HG03095 (cell line): Measurements from ENCODE around the gene RALGAPA2.

Experiments used
- ATAC-seq: cut with Tn5 transposase; IDR thresholded peaks from one replicate; pipeline ENCODE4 v1.9.1; 2021; ENCODE audit warnings: moderate library complexity; ENCODE audit not compliant: unreplicated experiment

Gene RALGAPA2

DNA sequence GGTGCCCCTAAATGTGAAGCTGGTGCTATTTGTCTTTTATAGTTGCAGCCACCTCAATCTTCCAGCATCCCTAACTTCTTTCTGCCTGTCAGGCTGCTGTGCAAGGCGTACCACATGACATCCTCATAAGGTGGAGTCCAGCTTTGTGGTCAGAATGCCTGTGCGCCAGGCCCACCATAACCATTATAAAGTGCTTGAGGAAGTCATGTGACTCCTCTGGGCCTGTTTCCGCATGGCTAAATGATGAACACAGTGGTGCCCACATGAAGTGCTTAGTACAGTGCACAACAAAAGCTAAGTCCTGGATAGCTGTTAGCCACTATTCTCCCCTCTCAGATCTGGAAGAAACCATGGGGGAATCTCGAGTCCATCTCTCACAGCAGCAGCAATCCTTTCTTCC lies 268.9 kb downstream of the RALGAPA2 start:
- ATAC-seq = no peak

DNA sequence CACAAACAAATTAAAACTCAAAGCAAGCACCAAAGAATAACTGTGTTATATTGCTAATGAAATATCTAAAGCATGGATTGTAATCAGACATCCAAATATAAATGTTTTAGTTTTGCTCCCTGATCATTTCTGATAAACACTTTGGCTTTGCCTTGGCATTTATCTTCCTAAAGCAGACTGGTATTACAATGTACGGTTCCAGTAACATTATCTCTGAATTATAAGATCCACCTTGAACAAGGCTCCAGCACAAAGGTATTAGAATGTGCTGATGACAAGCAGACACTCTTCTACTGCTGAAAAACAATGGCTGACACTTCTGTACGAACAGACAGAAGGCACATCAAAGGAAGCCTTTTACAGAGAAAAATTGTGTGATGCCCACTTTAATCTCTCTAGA lies 270.0 kb downstream of the RALGAPA2 start:
- no peak for ATAC-seq

DNA sequence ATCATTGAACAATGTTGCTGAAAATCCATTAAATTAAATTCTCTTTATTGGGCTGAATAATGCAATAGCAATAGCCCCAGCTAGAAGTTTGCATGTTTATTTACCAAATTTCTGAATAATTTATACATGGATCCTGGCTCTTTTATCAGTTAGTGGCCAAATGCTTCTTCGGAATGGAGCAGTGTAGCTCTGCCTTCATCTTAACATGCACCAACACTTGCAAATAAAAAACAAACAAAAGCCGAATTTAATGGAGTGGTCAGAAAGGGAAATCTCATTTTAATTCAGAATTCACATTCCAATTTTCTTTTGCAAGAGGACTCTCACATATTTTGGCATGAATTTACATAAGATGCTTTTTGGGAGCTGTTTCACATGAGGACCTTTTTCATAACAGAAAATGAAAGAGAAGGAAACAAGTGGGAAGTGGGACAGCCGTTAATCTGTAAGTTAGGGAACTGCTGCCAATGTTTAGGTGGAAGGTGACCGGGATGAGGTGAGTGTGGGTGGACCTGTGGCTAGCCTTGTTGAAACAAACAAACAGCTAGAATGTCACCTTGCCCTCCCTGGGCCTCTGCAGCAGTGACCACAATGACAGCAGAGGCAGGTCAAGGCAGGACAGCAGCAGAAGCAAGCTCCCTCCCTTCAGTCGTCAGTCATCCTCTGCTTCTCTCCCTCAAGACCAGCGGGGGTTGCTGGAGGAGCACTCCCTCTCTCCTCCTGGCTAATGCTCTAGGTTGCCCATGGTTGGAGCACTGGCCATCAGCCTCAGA lies 271.4 kb downstream of the RALGAPA2 start:
- no peak for ATAC-seq

DNA sequence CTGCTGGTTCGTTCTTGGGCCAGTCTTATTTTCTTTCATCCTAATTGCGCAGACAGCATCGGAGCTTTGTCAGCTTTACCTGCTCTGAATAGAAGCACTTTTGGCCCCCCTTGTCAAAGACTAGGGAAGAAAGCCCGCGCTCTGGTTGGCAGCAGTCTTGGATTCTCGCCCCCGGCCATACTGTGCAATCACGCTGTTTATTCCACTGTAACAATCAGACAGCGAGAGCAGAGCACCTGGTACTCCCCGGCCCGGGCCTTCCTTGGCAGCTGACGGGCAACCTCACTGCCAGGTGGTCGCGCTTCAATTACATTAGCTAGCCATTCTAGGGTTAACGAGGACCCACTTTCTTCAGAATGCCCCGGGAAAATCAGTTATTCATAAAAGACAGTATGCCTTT lies 272.0 kb downstream of the RALGAPA2 start:
- no peak for ATAC-seq

DNA sequence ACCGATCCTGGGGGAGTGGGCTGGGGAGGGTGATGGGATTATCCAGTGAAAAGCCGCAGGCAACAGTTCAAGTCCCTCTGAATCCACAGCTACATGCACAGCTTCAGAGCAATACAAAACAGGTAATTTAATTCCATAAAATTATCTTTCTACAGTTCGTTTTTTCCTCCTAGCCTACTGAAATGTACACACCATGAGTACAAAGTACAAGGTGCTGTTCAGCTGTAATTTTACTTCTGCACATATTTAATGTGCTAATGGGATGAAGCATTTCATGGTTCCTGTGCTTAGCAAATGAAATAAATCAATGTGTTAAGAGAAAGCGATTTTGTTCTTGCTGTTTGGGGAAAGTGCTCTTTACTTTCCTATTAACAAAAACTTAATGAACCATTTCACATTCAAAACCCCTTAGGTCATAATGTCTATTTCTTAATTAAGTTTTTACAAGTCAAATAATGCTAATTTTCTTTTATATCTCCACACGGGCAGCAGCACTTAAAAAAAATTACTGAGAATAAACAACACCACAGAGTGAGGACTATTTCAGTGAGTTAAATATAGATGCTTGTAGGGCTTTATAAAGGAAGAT lies 272.7 kb downstream of the RALGAPA2 start:
- no peak for ATAC-seq

DNA sequence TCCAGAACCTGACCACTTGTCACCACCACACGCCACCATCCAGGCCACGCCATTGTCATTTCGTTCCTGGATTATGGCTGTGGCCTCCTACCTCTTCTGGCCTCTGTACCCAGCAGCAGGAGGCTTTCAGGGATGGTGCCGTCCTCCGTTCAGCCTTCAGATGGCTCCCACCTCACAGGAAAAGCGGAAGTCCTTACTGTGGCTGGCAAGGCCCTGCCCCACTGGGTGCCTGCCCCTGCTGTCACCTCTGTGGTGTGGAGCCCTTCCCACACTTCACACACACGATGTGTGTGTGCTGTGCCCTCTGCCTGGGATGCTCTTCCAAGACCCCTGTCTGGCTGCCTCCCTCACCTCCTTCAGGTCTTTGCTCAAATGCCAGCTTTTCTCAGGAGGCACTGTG lies 275.1 kb downstream of the RALGAPA2 start:
- no peak for ATAC-seq

GRCh38 chr20:20436689-20437088 lies 275.8 kb downstream of the RALGAPA2 start:
- no peak for ATAC-seq

GRCh38 chr20:20435453-20435852 lies 277.0 kb downstream of the RALGAPA2 start:
- no peak for ATAC-seq

DNA sequence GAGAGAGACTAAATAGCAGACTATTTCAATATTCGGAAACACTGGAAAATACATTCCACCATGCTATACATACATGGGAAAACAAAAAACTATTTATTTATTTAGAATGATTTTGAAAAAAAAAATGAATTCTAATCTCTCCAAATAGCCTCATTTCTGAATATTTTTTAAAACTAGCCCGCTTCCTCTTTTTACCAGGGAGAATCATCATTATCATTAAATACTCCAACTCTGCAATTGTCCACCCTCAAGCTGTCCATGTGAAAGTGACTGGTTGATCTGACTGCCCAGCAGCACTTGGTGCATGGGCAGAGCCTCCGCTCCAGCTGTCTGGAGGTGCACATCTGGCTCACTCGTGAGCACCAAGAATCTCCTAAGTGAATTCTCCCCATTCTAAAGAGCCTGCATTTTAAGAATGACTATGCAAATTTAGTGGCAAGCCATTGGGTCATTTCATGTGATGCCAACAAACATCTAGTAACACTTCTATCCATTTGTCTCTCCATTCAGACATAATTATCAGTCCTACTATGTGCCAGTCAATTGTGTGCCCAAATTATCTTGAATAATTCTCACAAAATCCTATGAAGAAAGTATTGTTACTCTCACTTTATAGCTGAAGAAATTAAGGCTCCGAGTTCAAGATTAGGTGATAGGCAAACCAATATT lies 279.7 kb downstream of the RALGAPA2 start:
- ATAC-seq = no peak

GRCh38 chr20:20430066-20430465 lies 282.4 kb downstream of the RALGAPA2 start:
- ATAC-seq = no peak

GRCh38 chr20:20428067-20428466 lies 284.4 kb downstream of the RALGAPA2 start:
- no peak for ATAC-seq

GRCh38 chr20:20427227-20427864 lies 285.1 kb downstream of the RALGAPA2 start:
- ATAC-seq = no peak

- no peak for ATAC-seq
Observed at GRCh38 chr20:20426655-20426907, 285.9 kb downstream of the RALGAPA2 start.

DNA sequence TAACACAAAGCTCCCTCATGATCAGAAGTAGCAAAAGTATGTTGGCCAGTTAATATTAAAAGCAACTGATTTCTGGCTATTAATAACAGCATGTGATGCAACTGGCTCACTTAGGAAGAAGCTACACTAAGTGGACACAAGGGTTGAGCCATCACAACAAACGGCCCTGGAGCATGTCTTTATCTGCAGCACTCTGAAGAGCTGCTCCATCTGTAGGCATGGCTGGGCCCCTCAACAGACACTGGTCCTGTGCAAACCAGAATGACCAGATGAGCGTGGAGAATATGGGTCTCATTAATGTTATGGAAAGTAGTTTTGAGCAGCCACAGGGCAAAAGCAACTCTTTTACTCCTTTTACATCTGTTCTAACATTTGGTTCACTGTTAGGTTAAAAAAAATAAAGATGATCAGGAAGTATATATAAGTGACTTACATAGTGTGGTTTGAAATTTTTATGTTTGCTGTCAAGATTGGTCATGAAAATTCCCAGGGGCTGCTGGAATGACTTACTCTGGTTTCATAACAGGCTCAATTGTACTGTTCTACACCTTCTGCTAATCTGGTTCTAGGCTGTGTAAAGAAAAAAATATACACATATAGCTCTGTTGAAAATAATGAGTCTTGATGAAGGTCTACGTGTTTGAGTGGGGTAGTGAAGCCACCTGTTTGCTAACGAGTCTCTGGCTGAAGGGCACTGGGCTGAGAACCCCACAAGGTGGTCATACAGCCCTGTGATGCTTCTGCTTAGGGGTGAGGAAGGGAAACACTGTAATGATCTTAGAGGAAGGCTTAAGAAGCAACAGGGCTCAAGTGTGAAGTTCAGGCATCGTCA lies 286.4 kb downstream of the RALGAPA2 start:
- no peak for ATAC-seq

GRCh38 chr20:20423117-20423516 lies 289.3 kb downstream of the RALGAPA2 start:
- ATAC-seq = no peak

DNA sequence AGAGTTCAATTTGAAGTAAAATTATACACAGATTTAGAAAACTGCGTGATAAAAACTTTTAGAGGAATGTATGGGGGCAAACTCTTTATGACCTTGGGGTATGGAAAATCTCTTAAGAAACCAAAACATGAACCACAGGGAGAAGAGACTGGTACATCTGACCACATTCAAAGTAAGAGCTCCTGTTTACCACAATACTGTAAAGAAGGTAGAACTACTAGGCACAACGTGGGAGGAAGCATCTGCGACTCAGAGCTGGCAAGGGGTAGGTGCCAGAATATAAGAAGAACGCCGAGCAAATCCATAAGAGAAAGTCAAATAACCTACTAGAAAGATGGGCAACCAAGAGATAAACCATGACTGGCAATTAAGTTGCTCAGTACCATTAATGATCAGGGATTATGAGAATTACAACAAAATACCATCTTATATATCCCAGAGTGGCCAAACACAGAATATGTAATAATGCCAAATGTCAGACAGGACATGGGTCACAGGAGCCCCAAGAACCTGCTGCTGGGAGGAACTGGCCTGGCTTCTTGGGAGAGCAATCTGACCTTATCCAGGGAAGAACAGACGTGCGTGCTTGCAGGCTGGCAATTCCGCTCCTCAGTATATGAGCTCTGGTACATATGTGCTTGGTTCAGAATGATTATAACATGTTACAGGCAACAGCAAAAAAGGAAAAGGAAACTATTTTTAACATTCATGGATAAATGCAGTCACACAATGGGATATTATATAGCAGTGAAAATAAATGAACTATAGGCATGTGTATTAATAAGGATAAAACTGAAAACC lies 294.4 kb downstream of the RALGAPA2 start:
- ATAC-seq = no peak

DNA sequence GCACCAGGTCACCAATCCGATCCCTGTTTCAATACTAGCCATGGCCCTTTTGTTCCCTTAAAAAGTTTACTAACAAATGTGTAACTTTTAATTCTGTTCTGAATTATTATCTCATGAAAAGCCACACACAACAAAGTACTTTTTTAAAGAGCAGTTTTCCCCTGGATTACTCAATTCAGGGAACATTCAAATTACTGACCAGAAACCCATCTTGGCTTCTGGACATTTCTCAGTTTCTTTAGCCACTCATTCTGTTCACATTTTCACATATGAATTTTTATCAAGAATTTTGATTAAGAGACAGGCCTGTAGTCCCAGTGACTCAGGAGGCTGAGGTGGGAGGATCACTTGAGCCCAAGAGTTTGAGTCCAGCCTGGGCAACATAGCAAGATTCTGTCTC lies 297.1 kb downstream of the RALGAPA2 start:
- ATAC-seq = no peak

- ATAC-seq = no peak
Observed at GRCh38 chr20:20414640-20415220, 297.7 kb downstream of the RALGAPA2 start.

DNA sequence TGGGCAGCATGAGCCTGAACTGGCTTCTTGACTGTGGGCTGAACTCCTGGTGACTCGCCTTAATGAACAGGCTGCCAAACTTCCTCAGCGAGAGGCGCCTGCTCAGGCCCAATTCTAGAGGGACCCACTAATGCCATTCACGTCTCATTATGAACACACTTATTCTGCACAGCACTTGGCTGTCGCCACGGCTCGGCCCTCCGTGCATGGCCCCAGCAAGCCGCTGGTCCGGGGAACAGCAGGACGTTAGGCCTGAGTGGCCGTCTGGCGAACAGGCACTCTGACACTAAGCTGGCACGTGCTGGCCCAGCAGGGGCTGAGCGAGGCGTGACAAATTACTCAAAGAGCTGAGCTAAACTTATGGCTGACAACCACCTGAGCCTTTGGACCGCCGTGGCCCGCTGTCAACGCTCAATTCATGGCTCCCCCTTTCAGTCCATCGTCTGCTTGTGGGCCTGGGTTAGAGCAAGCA lies 298.6 kb downstream of the RALGAPA2 start:
- no peak for ATAC-seq

GRCh38 chr20:20412750-20413149 lies 299.7 kb downstream of the RALGAPA2 start:
- ATAC-seq = no peak
